Astrocyte (in vitro differentiated cells and primary cell): ENCODE measurements around the gene ROBO2. TPM values are rescaled to one million over a fixed set of nuclear protein-coding genes. Genes with fewer than 3 reads are reported as not detected.

Experiments used
- DNase-seq: peaks from one replicate; pipeline ENCODE4 v3.0.0-alpha.2; 2010; ENCODE audit warnings: low read depth
- FAIRE-seq: peaks from 2 replicates; lab custom pipeline; 2011; peaks lifted over from hg19 to GRCh38; lab: Jason Lieb, UNC
- H2AFZ ChIP-seq: 2 replicates; pipeline ENCODE4 v1.6.0; 2012; ENCODE audit warnings: low read depth, low read length, inconsistent platforms
- H3K27ac ChIP-seq: 2 replicates; pipeline ENCODE4 v1.5.1; 2011; ENCODE audit warnings: low read depth, low read length, inconsistent platforms
- H3K27me3 ChIP-seq: 2 replicates; pipeline ENCODE4 v1.6.0; 2011; ENCODE audit warnings: low read length, inconsistent platforms; ENCODE audit not compliant: insufficient read depth
- H3K36me3 ChIP-seq: 2 replicates; pipeline ENCODE4 v1.5.1; 2011; ENCODE audit warnings: low read length, inconsistent platforms; ENCODE audit not compliant: insufficient read depth
- H3K4me1 ChIP-seq: 2 replicates; pipeline ENCODE4 v1.5.1; 2011; ENCODE audit warnings: low read length, inconsistent platforms; ENCODE audit not compliant: insufficient read depth
- H3K4me2 ChIP-seq: 2 replicates; pipeline ENCODE4 v1.6.0; 2012; ENCODE audit warnings: low read length, inconsistent platforms
- H3K4me3 ChIP-seq: 2 replicates; pipeline ENCODE4 v1.5.1; 2011; ENCODE audit warnings: low read depth, mild to moderate bottlenecking, low read length, inconsistent platforms; ENCODE audit not compliant: insufficient read depth
- H3K79me2 ChIP-seq: 2 replicates; pipeline ENCODE4 v1.6.0; 2012; ENCODE audit warnings: mild to moderate bottlenecking, low read length, inconsistent platforms; ENCODE audit not compliant: insufficient read depth
- H3K9ac ChIP-seq: 2 replicates; pipeline ENCODE4 v1.6.0; 2012; ENCODE audit warnings: mild to moderate bottlenecking, low read length, inconsistent platforms
- H3K9me3 ChIP-seq: 2 replicates; pipeline ENCODE4 v1.5.1; 2012; ENCODE audit warnings: low read depth, mild to moderate bottlenecking, low read length, inconsistent platforms; ENCODE audit not compliant: insufficient read depth
- H4K20me1 ChIP-seq: 2 replicates; pipeline ENCODE4 v1.6.0; 2012; ENCODE audit warnings: low read length, inconsistent platforms; ENCODE audit not compliant: insufficient read depth
- H3K27ac Mint-ChIP-seq: one replicate; pipeline ENCODE4 v1.8.0; 2021; ENCODE audit warnings: mild to moderate bottlenecking, mixed read lengths; ENCODE audit not compliant: unreplicated experiment
- H3K27me3 Mint-ChIP-seq: one replicate; pipeline ENCODE4 v1.8.0; 2021; ENCODE audit warnings: low read depth, mixed read lengths; ENCODE audit not compliant: unreplicated experiment
- H3K36me3 Mint-ChIP-seq: one replicate; pipeline ENCODE4 v1.8.0; 2021; ENCODE audit warnings: low read depth, mixed read lengths; ENCODE audit not compliant: unreplicated experiment
- H3K4me1 Mint-ChIP-seq: one replicate; pipeline ENCODE4 v1.8.0; 2021; ENCODE audit warnings: low read depth, mixed read lengths; ENCODE audit not compliant: unreplicated experiment
- H3K4me3 Mint-ChIP-seq: one replicate; pipeline ENCODE4 v1.8.0; 2021; ENCODE audit warnings: mild to moderate bottlenecking, moderate library complexity, mixed read lengths; ENCODE audit not compliant: unreplicated experiment
- H3K9me3 Mint-ChIP-seq: one replicate; pipeline ENCODE4 v1.8.0; 2021; ENCODE audit warnings: mild to moderate bottlenecking, mixed read lengths; ENCODE audit not compliant: unreplicated experiment
- EZH2 ChIP-seq: IDR thresholded peaks from 2 replicates; pipeline ENCODE4 v1.6.1; 2012; ENCODE audit warnings: mild to moderate bottlenecking, low read length, inconsistent platforms; ENCODE audit not compliant: insufficient read depth
- total RNA-seq: library from RNA; stranded (reverse); gene quantifications from 2 replicates; pipeline ENCODE4 v1.2.1, GENCODE V29; 2021
- TF ChIP-seq, protein P1 (sequence below): IDR thresholded peaks from 2 replicates; pipeline ENCODE4 v1.5.1; 2011; ENCODE audit warnings: low read depth, mild to moderate bottlenecking, inconsistent platforms, low read length, moderate library complexity; ENCODE audit not compliant: insufficient read depth

ROBO2 gene
- total RNA-seq, 1 donor from 2014 or later, result 1.4 TPM

DNA sequence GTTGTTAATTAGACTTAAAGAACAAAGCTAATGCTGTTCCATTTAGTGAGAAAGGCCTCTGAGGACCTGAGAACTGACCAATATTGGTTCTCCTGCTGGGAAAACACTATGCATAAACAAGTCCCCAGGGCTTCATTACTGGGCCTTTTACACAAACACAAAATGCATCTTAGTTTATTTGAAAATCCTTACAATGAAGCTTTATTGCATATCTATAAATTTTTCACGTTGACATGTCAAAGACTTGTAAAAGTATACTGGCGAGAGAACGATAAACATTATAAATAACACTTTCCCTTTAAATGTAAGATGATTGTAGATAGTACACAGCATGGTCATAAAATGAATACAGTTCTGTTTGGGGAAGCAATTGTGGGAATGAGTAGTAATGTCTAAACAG lies 151.7 kb downstream of the ROBO2 start:
- TF ChIP-seq, protein P1, sequence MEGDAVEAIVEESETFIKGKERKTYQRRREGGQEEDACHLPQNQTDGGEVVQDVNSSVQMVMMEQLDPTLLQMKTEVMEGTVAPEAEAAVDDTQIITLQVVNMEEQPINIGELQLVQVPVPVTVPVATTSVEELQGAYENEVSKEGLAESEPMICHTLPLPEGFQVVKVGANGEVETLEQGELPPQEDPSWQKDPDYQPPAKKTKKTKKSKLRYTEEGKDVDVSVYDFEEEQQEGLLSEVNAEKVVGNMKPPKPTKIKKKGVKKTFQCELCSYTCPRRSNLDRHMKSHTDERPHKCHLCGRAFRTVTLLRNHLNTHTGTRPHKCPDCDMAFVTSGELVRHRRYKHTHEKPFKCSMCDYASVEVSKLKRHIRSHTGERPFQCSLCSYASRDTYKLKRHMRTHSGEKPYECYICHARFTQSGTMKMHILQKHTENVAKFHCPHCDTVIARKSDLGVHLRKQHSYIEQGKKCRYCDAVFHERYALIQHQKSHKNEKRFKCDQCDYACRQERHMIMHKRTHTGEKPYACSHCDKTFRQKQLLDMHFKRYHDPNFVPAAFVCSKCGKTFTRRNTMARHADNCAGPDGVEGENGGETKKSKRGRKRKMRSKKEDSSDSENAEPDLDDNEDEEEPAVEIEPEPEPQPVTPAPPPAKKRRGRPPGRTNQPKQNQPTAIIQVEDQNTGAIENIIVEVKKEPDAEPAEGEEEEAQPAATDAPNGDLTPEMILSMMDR, result no peak
- TF ChIP-seq EZH2, result no peak
- H3K27me3 ChIP-seq, result no peaks in the 10 kb centered on the region
- no peaks in the 10 kb centered on the region for H3K9me3 Mint-ChIP-seq
- H3K4me1 ChIP-seq, result no peaks in the 10 kb centered on the region
- no peaks in the 10 kb centered on the region for H3K36me3 Mint-ChIP-seq
- DNase-seq, result no peak
- no peaks in the 10 kb centered on the region for H3K79me2 ChIP-seq
- no peak overlapping the region for H3K4me3 Mint-ChIP-seq
- peaks cover 1% of the 10 kb centered on the region for H3K4me1 Mint-ChIP-seq
- no peaks in the 10 kb centered on the region for H3K36me3 ChIP-seq
- H3K9ac ChIP-seq, result no peak overlapping the region
- H2AFZ ChIP-seq, result no peak overlapping the region
- no peaks in the 10 kb centered on the region for H3K27me3 Mint-ChIP-seq
- no peak overlapping the region for H3K4me3 ChIP-seq
- no peak overlapping the region for H3K27ac Mint-ChIP-seq
- no peaks in the 10 kb centered on the region for H4K20me1 ChIP-seq
- no peak overlapping the region for H3K4me2 ChIP-seq
- H3K9me3 ChIP-seq, result no peaks in the 10 kb centered on the region
- FAIRE-seq, result no peak
- no peak overlapping the region for H3K27ac ChIP-seq

DNA sequence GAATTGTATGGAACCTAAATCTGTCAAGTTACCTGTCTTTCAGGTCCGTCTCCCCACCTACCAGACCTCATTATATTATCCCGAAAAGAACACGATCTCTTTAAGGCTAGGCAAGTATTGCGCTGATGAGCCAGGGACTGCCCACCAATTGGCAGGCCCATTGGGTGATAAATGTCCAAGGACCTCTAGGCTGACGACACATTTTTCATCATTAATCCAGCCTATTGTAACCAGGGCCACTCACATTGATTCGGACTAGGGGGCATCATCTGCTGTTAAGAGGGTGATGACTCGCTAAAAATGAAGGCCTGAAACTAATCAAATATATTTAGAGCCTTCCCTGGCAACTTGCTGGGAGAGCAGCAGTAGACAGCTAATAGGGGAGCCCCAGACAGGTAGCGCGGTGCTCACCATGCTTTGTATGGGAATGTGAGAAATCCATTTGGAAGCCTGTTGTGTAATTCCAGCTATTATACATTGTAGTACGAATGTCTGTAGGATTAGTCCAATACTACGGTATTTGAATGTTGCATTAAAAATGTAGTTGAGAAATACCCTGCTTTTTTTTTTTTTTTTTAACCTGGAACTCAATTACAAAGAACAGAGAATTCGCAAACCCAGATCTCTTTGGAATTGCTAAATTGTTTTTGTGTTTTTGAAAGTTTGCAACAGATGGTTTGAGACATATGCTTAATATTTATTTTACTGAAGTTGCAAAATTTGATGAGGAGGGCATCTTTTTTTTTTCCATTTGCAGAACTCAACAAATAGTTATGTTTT lies 156.1 kb downstream of the ROBO2 start:
- Histone ChIP-seq H3K79me2 (no peaks in the 10 kb centered on the region), H3K4me3 (no peak overlapping the region), H2AFZ (no peak overlapping the region), H3K4me1 (no peaks in the 10 kb centered on the region), H4K20me1 (no peaks in the 10 kb centered on the region), H3K4me2 (no peak overlapping the region), H3K36me3 (no peaks in the 10 kb centered on the region), H3K27ac (no peak overlapping the region), H3K9ac (no peak overlapping the region), H3K27me3 (no peaks in the 10 kb centered on the region), H3K9me3 (no peaks in the 10 kb centered on the region)
- DNase-seq, result no peak
- Mint-ChIP-seq H3K27ac (no peak overlapping the region), H3K36me3 (no peaks in the 10 kb centered on the region), H3K9me3 (no peaks in the 10 kb centered on the region), H3K4me1 (no peaks in the 10 kb centered on the region), H3K27me3 (no peaks in the 10 kb centered on the region), H3K4me3 (no peak overlapping the region)
- TF ChIP-seq, protein P1, result no peak
- TF ChIP-seq EZH2, result no peak
- FAIRE-seq, result no peak

DNA sequence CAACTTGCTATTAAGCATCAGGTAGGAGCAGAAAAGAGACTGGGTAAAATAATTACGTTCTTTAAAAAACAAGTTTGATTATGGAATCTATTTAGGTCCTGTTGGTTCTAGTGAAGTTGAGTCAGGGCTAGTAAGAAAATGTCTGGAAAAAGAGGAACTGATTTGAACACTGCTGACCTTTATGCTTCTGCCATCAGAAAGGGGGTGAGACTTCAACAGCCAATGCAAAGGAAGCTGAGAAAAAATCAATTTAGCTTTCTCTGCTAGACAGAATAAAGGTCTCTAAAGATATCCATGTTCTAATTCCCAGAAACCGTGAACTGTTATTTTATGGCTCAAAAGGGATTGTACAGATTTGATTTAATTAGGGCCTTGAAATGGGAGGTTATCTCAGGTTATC lies 157.5 kb downstream of the ROBO2 start:
- Mint-ChIP-seq H3K4me3 (no peak overlapping the region), H3K27me3 (no peaks in the 10 kb centered on the region), H3K27ac (no peak overlapping the region), H3K4me1 (no peaks in the 10 kb centered on the region), H3K9me3 (no peaks in the 10 kb centered on the region), H3K36me3 (no peaks in the 10 kb centered on the region)
- no peak for TF ChIP-seq EZH2
- TF ChIP-seq, protein P1, result no peak
- no peaks in the 10 kb centered on the region for H4K20me1 ChIP-seq
- DNase-seq (no peak), FAIRE-seq (no peak)
- no peaks in the 10 kb centered on the region for H3K9me3 ChIP-seq
- no peaks in the 10 kb centered on the region for H3K4me1 ChIP-seq
- no peak overlapping the region for H3K4me3 ChIP-seq
- no peak overlapping the region for H3K4me2 ChIP-seq
- H3K79me2 ChIP-seq, result no peaks in the 10 kb centered on the region
- H2AFZ ChIP-seq, result no peak overlapping the region
- H3K27ac ChIP-seq, result no peak overlapping the region
- H3K9ac ChIP-seq, result no peak overlapping the region
- H3K27me3 ChIP-seq, result no peaks in the 10 kb centered on the region
- H3K36me3 ChIP-seq, result no peaks in the 10 kb centered on the region
